Liver (tissue), 3 donors: ENCODE measurements around the gene ENAM.

Experiments
- ATF3 ChIP-seq: IDR thresholded peaks from 2 replicates; pipeline ENCODE4 v1.6.1; 2016; ENCODE audit warnings: antibody characterized with exemption
- CTCF ChIP-seq: fragments of 150-350 bp; IDR thresholded peaks from 2 replicates; pipeline ENCODE4 v1.5.1; 2017; ENCODE audit warnings: improper control_type of control experiment, low read depth, low read length; ENCODE audit not compliant: missing input control
- GABPA ChIP-seq, 2 donors: IDR thresholded peaks in 1 of 2; conservative IDR thresholded peaks in 1 of 2; 2 replicates each; pipeline ENCODE4 v1.6.1; 2016; ENCODE audit warnings: antibody characterized with exemption in 2 of 2, mild to moderate bottlenecking in 1 of 2, moderate library complexity in 1 of 2
- HNF4A ChIP-seq, 2 donors: conservative IDR thresholded peaks; 2 replicates each; pipeline ENCODE4 v1.6.1; 2016; ENCODE audit warnings: antibody characterized with exemption in 2 of 2, mild to moderate bottlenecking in 2 of 2
- JUND ChIP-seq, 2 donors: IDR thresholded peaks; 2 replicates each; pipeline ENCODE4 v1.6.1; 2016; ENCODE audit warnings: antibody characterized with exemption in 2 of 2
- MAX ChIP-seq: IDR thresholded peaks from 2 replicates; pipeline ENCODE4 v1.6.1; 2016; ENCODE audit warnings: antibody characterized with exemption
- RAD21 ChIP-seq, 2 donors: IDR thresholded peaks; 2 replicates each; pipeline ENCODE4 v1.6.1; 2016; ENCODE audit warnings: antibody characterized with exemption in 2 of 2, mild to moderate bottlenecking in 2 of 2
- REST ChIP-seq: IDR thresholded peaks from 2 replicates; pipeline ENCODE4 v1.6.1; 2016; ENCODE audit warnings: antibody characterized with exemption, mild to moderate bottlenecking
- YY1 ChIP-seq: IDR thresholded peaks from 2 replicates; pipeline ENCODE4 v1.6.1; 2016; ENCODE audit warnings: antibody characterized with exemption, mild to moderate bottlenecking
- ZBTB33 ChIP-seq: IDR thresholded peaks from 2 replicates; pipeline ENCODE4 v1.6.1; 2016; ENCODE audit warnings: antibody characterized with exemption
- donor health status: healthy.
- donor health status: healthy.

GRCh38 chr4:70606459-70606858, 22.1 kb upstream of the ENAM start:
- TF ChIP-seq CTCF, result no peak
- TF ChIP-seq MAX, result no peak
- no peak for TF ChIP-seq JUND (IDR thresholded peaks at IDR 0.05)
- no peak for TF ChIP-seq YY1
- TF ChIP-seq HNF4A (conservative IDR thresholded peaks at IDR 0.05), result no peak
- no peak for TF ChIP-seq REST
- TF ChIP-seq ATF3, result no peak
- no peak for TF ChIP-seq ZBTB33
- no peak for TF ChIP-seq RAD21 (IDR thresholded peaks at IDR 0.05)
- no peak for TF ChIP-seq GABPA (IDR thresholded peaks at IDR 0.05 in 1 of 2, conservative IDR thresholded peaks at IDR 0.05 in 1 of 2)
